ENCODE data around the gene GAL3ST2.
"Not testable (repeated sequence)": the region's sequence is repeated elsewhere in the genome, so short reads cannot be mapped to it uniquely, and the experiment has no call there.

The GAL3ST2 gene

DNA sequence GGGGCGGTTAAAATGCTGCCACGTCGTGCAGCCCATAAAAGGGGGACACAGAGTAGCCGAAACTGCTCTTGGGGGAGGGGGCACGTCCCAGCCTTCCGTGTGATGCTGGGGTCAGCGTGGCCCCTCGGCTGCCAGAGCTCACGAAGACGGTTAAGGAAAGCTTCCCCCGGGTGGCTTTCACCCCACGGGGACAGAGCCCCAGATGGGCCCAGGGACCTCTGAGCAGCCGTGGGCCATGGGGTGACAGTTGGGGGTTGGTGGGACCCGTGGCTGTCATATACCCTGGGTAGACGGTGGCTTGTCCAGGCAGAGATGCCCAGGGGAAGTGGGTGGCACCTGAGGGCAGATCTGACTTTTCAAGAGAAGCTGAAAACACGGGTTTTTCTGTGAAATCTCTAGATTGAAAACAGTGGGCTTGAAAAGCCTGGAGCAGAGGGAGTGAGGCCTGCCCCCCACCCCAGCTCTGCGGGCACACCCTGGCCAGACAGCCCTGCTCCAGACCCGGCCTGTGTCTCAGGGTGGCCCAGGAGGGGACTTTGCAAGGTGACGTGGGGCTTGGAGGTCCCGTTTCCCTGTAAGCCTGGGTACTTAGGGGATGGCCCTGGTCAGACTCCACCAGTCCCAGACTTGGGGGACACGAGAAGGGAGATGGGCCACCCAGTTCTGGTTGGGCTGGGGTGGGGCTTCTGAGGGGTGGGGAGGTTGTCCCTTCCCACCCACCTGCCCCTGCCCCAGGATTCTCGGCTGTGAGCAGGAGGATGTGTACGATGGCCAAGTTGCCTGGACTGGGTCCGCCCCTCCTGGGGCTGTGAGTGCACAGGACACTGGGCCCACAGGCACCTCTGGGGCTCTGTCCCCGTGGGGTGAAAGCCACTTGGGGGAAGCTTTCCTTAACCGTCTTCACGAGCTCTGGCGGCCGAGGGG, 33.0 kb downstream of the GAL3ST2 start:
- DNase-seq: no peak

DNA sequence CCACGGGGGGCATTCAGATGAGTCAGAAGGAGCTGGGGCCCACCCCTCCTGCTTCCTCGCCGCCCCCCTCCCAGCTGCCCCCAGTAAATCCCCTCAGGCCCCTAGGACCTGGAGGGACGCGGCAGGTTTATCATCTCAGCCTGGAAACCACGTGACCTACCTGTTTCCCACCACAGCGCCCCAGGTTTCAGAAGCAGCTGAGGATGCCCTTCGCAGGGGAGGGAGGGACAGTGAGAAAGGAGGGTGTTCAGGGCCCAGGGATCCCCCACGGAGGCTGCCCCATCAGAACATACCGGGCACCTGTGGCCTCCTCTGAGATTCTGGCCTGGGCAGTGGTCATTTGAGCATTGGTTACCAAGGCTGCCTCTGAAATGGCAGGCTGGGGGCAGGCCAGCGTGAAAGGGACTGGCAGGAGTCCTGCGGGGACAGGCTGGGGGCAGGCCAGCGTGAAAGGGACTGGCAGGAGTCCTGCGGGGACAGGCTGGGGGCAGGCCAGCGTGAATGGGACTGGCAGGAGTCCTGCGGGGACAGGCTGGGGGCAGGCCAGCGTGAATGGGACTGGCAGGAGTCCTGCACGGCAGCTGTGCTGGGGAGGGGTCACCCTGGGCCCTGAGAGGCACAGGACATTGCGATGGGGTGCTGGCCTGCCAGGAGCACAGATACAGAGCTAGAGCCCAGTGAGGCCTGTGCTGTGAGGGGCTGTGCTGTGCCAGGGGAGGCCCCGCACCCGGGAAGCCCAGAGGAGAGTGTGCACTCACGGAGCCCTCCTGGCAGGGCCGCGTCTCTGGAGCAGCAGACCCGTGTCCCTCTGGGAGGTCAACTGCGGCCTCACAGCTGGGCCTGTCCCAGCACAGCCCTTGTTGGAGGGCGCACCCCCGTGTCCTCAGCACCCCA, 33.9 kb downstream of the GAL3ST2 start:
- DNase-seq: no peak

DNA sequence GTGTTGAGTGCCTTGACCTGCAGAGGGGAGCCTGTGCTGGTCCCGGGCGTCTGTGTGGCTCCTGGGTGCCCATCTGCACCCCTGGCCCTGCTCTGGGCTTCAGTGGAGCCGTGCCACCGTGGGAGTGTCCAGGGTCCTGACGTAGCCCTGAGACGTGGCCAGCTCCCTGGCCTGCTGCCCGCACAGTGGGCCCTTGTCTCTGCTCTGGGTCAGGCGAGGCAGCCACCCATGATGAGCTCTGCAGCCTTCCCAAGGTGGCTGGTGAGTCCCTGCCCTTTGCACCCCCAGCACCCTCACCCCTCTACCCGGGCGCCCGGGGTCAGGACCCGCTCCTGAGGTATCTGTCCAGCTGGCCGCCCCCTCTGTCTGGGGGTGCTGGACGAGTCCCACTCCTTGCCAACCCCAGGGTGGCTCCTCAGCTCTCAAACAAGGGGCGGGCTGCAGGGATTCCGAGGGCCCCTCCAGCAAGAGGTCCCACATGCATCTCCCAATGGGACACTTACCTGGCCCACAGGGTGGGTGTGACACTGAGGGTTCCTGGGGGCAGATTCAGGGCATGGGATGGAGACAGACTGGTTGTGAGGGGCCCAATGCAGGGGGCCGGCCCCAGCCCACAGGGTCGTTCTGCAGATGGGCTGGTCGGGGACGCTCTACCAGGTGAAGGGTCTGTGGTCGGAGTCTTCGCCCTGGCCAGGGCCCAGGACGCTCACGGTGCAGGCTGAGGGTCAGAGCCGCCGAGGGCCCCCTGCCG, 34.8 kb downstream of the GAL3ST2 start:
- no peak for DNase-seq

DNA sequence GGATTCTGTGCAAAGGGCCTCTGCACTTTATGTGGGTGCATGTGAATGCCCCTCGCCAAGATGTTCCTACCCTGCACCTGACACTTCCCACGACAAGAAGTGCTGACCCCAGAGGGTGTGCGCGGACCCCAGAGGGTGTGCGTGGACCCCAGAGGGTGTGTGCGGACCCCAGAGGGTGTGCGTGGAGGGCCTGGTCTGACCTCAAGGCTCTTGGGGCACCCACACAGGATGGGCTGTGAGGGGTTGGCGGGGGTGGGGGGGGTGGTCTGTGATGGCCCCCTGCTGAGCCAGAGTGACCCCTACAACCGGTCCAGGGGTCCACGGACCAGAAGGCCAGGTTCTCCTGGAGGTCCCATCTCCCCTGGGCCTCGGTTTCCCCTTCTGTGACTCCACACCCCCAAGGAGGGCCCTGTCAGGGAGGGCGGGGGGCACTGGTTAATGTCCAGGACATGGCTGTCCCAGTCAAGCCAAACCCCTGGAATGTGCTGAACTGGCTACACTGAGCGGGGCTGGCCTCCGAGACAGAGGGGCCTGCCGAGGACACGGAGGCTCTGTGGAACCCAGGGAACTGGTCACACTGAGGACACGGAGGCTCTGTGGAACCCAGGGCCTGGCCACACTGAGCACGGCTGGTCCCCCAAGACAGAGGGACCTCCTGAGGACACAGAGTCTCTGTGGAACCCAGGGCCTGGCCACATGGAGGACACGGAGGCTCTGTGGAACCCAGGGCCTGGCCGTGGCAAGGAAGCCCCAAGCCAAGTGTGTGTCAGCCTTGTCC, 35.5 kb downstream of the GAL3ST2 start:
- no peak for DNase-seq

DNA sequence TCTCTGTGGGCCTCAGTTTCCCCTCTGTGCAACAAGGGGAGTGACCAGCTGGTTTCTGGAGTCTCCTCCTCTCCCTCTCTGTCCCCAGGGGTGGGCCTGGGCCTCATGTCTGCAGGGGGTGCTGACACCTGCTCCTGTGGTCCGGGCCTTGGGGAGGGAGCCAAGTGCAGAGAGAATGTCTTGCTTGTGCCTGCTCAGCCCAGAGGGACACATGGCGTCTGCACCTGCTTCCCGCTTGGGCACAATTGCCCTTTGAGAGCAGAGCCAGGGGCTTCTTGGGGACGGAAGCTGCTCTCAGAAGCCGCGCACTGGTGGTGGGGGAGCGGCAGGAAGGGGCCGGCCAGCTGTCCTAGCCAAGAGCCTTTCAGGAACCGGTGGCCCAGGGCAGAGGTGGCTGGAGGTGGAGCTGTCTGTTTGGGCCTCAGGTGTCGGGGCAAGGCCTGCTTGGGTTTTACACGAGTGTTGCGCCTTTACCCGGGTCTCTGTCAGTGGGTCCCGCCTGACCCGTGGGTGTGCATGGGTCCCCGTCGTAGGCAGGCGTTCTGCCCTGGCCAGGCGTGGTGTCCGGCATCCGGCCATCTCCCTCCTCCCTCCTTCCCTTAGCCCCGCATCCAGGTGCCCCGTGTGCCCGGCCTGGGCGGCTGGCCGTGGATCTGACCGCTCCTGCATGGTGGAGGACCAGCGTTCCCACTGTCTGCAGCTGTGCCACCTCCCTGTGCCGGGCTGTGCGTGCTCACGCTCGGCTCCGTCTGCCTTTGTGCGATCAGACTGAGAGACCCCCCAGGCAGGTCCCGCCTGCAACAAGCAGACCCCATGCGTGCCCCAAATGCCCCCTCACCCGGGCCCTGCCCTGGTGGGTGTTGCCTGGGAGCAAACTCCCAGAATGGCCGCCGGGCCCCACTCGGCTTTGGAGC, 36.4 kb downstream of the GAL3ST2 start:
- DNase-seq: no peak

DNA sequence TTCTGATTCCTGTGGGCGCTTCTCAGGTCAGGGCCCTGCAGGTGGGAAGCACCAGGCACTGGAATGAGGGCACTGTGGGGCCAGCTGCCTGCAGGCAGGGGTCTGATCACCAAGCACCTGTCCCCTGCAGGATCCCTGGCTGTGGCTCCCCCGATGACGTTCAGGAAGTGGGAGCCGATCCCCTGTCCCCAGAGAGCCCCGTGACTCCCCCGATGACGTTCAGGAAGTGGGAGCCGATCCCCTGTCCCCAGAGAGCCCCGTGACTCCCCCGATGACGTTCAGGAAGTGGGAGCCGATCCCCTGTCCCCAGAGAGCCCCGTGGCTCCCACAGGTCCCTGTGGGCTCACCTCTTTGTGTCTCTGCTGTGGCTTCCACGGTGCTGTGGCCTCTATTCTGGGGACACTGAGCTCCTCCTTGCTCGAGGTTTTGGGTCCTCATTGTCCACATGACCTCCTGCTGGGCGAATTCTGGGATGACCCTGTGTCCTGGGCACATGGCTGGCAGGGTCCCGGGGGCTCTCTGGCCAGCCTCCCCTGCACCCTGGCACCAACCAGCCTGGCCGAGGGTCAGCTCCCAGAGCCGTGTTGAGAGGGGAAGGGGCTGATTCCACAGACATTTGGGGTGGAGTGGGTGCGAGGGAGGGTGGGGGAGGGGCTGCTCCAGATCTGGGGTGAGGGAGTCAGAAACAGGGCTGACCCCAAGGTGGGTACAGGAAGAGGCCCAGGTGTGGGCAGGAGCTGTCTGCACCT, 37.2 kb downstream of the GAL3ST2 start:
- DNase-seq: no peak

DNA sequence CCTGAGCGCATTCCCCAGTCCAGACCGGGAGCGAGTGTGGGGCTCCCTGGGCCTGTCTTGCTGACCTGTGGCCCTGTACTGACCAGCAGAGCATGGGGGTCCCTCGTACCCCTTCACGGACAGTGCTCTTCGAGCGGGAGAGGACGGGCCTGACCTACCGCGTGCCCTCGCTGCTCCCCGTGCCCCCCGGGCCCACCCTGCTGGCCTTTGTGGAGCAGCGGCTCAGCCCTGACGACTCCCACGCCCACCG, 37.7 kb downstream of the GAL3ST2 start:
- no peak for DNase-seq

DNA sequence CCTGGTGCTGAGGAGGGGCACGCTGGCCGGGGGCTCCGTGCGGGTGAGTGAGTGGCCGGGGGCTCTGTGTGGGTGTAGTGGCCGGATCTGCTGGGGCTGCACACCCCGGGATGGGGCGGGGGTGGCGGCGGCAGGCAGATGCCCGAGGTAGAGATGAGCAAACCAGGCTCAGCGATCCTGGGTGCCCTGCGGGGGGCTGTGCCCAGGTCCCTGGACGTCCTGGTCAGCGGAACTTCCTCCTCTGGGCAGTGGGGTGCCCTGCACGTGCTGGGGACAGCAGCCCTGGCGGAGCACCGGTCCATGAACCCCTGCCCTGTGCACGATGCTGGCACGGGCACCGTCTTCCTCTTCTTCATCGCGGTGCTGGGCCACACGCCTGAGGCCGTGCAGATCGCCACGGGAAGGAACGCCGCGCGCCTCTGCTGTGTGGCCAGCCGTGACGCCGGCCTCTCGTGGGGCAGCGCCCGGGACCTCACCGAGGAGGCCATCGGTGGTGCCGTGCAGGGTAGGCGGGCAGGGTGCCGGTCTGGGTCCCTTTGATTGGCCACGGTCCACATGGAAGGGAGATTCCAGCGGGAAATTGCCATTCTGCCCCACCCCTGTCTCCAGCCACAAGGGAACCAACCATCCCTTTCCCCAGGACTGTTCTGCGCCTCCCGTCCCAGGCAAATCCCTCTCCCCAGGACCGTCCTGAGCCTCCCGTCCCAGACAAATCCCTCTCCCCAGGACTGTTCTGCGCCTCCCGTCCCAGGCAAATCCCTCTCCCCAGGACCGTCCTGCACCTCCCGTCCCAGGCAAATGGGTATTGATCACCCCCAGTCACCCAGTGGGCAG, 38.2 kb downstream of the GAL3ST2 start:
- no peak for DNase-seq

DNA sequence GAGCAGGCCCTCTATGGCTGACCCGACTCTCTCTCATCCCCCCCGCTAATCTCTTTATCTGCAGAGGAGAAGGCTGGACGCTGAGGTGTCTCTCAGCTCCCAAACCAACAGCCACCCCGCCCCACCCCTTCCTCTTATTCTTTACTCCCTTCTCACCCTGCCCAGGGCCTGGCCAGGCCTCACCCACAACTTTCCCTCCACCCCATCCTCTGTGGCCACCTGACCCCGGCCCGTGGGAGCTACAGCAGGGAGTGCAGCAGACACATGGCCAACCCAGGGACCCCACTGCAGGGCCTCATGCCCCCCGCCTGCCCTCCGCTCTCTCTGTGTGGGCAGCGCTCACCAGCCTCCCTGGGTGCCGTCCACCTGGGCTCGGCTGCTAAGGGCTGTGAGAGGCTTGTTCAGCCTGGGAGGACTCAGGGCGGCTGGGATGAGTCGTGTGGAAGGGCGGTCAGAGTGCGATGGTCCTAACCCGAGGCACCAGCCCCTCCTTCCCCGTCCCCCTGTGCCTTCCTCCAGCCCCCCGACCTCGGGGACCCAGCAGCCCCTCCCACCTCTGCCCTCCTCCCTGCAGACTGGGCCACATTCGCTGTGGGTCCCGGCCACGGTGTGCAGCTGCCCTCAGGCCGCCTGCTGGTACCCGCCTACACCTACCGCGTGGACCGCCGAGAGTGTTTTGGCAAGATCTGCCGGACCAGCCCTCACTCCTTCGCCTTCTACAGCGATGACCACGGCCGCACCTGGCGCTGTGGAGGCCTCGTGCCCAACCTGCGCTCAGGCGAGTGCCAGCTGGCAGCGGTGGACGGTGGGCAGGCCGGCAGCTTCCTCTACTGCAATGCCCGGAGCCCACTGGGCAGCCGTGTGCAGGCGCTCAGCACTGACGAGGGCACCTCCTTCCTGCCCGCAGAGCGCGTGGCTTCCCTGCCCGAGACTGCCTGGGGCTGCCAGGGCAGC, 39.1 kb downstream of the GAL3ST2 start:
- no peak for DNase-seq

DNA sequence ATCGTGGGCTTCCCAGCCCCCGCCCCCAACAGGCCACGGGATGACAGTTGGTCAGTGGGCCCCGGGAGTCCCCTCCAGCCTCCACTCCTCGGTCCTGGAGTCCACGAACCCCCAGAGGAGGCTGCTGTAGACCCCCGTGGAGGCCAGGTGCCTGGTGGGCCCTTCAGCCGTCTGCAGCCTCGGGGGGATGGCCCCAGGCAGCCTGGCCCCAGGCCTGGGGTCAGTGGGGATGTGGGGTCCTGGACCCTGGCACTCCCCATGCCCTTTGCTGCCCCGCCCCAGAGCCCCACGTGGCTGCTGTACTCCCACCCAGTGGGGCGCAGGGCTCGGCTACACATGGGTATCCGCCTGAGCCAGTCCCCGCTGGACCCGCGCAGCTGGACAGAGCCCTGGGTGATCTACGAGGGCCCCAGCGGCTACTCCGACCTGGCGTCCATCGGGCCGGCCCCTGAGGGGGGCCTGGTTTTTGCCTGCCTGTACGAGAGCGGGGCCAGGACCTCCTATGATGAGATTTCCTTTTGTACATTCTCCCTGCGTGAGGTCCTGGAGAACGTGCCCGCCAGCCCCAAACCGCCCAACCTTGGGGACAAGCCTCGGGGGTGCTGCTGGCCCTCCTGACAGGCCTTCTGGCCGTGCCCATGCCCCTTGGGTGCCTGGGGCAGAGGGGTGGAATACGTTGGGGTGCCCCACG, 40.0 kb downstream of the GAL3ST2 start:
- no peak for DNase-seq

DNA sequence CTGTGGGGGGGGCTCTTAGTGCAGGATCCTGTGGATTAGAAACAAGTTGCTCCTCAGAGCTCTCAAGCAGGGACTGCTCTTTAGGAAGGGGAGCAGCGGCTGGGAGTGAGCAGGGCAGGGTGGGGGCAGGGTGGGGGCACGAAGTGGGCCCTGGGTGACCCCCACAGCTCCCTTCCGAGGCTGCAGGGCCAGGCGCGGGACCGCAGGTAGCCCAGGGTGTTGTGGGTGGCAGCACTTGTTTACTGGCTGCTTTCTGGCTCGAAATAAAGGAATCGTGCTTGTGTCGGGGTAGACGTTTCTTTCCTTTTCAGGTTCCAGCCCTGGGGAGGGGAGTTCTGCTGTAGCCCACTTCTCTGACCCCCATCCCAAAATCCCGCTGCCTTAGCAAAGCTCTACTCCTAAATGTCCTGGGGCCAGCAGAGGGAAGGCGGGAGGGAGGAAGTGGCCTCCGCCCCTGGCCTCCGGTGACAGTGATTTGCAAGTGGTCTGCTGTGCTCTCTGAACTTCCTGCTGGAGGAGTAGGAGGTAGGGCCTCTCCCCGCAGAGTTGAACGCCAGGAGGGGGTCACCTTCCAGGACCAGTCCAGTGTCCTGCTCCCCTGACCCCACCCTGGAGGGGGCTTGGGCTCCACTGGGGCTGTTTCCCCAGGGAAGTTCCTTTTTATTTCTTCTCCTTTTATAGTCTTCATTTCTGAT, 40.7 kb downstream of the GAL3ST2 start:
- DNase-seq: no peak

DNA sequence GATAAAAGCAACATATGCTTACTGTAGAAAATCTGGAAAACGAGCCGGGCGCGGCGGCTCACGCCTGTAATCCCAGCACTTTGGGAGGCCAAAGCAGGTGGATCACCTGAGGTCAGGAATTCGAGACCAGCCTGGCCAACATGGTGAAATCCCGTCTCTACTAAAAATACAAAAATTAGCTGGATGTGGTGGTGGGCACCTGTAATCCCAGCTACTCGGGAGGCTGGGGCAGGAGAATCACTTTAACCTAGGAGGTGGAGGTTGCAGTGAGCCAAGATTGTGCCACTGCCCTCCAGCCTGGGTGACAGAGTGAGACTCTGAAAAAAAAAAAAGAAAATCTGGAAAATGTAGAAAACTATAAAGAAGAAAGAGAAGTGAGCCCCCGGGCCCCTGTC, 41.2 kb downstream of the GAL3ST2 start:
- DNase-seq: not testable (repeated sequence)

DNA sequence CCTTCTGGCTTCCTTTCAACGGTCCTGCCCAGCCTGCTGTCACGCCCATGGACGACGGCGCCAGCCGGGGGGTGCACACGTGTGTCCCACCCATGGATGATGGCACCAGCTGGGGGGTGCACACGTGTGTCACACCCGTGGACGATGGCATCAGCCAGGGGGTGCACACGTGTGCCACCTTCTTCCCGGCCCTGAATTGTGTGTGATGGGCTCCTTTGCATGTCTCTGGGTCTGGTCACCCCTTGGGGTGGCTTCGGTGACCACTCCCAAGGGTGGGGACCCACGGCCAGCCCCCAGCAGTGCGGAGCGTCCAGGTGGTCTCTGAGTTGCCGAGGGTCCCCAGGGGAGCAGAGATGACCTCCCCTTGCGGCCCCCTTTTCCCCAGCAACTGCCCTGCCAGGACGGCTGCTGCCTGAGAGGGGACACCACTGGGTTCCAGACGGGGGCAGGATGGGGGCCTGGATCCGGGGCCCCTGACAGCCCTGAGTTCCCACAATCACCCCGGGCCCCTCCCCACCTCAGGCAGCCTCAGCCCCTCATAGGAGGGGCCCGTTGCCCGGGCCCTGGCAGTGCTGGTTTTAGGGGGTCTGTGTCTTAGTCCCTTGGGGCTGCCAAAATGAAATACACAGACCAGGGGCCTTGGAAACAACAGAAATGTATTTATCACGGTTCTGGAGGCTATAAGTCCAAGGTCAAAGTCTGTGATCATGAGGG, 41.8 kb downstream of the GAL3ST2 start:
- DNase-seq: no peak

DNA sequence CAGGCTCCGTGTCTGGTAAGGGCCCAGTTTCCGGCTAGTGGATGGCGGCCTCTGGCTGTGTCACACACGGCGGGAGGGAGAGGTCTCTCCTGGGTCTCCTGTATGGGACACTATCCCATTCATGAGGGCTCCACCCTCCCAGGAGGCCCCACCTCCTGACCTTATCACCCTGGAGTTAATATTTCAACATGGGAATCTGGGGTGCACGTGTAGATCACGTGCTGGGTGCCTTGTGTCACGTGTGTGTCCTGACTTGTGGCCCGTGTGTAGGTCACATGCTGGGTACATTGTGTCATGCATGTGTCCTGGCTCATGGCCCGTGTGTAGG, 42.3 kb downstream of the GAL3ST2 start:
- no peak for DNase-seq

DNA sequence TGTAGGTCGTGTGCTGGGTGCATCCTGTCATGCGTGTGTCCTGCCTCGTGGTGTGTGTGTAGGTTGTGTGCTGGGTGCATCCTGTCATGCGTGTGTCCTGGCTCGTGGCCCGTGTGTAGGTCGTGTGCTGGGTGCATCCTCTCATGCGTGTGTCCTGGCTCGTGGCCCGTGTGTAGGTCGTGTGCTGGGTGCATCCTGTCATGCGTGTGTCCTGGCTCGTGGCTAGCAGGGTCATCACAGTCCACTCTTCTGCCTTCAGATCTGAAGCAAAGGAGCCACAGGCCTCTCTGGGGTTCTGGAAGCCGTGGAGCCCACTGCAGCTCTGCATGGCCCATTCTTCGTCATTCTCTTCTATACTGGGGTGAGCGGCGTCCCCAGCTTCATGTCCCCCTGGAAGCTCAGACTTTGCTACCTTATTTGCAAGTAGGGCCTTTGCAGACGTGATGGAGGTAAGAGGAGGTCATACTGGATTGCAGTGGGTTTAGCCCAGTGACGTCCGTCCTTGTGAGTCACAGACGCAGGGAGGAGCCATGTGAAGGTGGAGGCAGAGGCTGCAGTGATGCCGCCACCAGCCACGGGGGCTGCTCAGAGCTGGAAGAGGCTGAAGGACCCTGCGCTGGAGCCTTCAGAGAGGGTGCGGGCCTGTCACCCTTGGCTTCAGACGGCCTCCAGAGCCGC, 43.5 kb downstream of the GAL3ST2 start:
- not testable (repeated sequence) for DNase-seq

Data from cerebellar nuclear complex (tissue), 1 donor.